ENCODE results near the gene BROX. TPM values are rescaled to one million over a fixed set of nuclear protein-coding genes. Genes with fewer than 3 reads are reported as not detected.
"Not testable (repeated sequence)": the region's sequence is repeated elsewhere in the genome, so short reads cannot be mapped to it uniquely, and the experiment has no call there.

BROX gene, protein sequence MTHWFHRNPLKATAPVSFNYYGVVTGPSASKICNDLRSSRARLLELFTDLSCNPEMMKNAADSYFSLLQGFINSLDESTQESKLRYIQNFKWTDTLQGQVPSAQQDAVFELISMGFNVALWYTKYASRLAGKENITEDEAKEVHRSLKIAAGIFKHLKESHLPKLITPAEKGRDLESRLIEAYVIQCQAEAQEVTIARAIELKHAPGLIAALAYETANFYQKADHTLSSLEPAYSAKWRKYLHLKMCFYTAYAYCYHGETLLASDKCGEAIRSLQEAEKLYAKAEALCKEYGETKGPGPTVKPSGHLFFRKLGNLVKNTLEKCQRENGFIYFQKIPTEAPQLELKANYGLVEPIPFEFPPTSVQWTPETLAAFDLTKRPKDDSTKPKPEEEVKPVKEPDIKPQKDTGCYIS
- 10 to 100 TPM; 56.8 to 79.8 TPM for total RNA-seq

DNA sequence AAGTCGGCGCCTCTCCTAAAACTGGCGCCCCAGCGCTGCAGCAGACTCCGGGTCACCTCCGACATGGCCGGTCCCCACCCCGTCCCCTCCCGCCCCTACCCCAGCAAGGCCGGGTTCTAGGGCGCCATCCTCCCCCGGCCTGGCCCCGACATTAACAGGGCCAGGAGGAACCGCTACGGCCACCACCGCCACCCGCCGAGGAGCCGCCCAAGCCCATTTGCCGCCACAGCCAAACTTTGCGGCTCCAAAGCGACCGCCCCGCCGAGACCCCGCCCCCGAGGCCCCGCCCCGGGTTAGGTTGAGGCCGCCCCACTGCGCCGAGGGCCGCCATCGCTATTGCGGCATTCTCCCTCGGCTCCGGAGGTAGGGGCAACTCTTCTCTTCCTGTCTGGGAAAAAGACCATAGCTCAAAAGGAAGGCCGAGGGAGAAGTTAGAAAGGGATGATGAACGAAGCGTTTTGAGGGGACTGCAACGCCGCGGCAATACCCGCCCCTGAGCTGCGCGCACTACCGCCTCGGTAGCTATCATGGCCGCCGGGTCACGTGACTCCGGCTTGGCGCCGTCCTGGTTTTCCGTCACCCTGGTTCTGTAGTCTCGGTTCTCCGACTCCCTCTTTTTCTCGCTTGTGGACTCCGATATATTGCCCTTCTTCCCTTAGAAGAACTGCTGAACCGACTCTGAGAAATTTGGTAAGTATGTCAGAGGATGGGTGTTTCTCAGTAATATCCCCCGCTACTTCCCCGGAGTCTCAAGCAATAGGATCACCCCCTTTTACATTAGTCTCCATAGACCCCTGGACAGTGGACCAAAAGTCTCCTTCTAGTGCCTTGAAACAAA is at the start of gene BROX, which contains the start of gene AIDA:
Gene BROX (plus strand): TSS at position 312 of the 838 bp plus-strand sequence. CDS start 3,136 bp downstream, outside the sequence.
Gene AIDA (minus strand): TSS at position 239 of the 838 bp plus-strand sequence. CDS start 174 bp downstream, at position 65.
- Histone ChIP-seq H3K27ac (peak within 1 kb of the TSS; percentile 98), H3K4me1 (no peaks in the 10 kb centered on the region), H3K36me3 (peaks cover under 1% of the 10 kb centered on the region), H3K9me3 (no peaks in the 10 kb centered on the region), H3K9ac (ENCODE audit: low read depth in 2 of 2, low read length in 2 of 2) (peak within 1 kb of the TSS; percentile 84 to 97), H3K4me3 (peak within 1 kb of the TSS; percentile 63), H3K27me3 (no peaks in the 10 kb centered on the region)
- TF ChIP-seq, protein P1, sequence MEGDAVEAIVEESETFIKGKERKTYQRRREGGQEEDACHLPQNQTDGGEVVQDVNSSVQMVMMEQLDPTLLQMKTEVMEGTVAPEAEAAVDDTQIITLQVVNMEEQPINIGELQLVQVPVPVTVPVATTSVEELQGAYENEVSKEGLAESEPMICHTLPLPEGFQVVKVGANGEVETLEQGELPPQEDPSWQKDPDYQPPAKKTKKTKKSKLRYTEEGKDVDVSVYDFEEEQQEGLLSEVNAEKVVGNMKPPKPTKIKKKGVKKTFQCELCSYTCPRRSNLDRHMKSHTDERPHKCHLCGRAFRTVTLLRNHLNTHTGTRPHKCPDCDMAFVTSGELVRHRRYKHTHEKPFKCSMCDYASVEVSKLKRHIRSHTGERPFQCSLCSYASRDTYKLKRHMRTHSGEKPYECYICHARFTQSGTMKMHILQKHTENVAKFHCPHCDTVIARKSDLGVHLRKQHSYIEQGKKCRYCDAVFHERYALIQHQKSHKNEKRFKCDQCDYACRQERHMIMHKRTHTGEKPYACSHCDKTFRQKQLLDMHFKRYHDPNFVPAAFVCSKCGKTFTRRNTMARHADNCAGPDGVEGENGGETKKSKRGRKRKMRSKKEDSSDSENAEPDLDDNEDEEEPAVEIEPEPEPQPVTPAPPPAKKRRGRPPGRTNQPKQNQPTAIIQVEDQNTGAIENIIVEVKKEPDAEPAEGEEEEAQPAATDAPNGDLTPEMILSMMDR (IDR thresholded peaks at IDR 0.05) = no peak
- peak; percentile 97 for DNase-seq
- intact Hi-C loops (cut with DNase I) = loop anchor here (5.0 kb wide), 1 partner anchor 60 kb away; no protein-coding TSS in a partner anchor

DNA sequence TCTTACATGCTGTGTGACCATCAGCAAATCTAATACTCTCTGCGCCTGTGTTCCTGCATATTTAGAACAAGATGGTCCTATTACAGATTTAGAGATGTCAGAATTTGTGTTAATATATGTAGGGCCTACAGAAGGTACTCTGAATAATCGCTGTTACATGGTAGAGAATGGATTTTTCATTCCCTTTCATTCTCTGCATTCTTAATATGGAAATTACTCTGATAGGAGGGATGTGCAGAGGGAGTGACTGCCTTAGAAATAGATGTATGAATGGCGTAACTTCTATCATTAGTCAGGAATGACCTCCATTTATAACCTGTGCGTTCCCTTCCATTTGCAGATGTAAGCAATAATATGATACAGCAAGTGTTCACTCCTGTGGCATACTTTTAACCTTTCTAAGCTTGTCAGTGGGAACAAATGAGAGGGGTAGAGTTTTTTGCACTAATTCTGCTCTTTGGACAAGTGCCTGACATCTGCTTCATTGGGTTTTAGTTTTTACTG is 48.9 kb upstream of the BROX start:
- Histone ChIP-seq H3K27me3 (no peaks in the 10 kb centered on the region), H3K36me3 (peaks cover 13% of the 10 kb centered on the region), H3K27ac (no peak overlapping the region), H3K9me3 (no peaks in the 10 kb centered on the region), H3K9ac (ENCODE audit: low read depth in 2 of 2, low read length in 2 of 2) (no peak overlapping the region), H3K4me1 (no peaks in the 10 kb centered on the region), H3K4me3 (no peak overlapping the region)
- DNase-seq = no peak
- TF ChIP-seq, protein P1 (IDR thresholded peaks at IDR 0.05) = no peak
- intact Hi-C loops (cut with DNase I) = loop anchor here (5.0 kb wide), 1 partner anchor 64 kb away; no protein-coding TSS in a partner anchor

DNA sequence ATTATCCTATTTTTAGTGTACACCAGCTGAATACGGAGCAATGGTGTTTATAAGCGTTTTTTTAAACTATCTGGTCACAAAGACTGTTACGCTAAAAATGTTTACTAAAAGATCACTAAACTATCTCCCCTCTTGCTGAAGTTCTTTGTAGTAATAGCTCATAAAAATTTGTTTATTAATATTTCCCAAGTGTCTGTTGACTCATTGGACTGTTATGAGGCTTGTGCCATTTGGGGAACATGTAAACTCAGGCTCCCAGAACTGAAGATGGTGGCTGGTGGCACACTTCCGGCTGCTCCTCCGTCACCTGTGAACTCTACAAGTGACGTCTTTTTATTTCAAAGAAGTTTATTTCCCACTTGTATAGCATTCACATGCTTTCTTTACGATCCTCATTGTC is 46.4 kb upstream of the BROX start:
- Histone ChIP-seq H3K9me3 (no peaks in the 10 kb centered on the region), H3K27me3 (no peaks in the 10 kb centered on the region), H3K4me1 (no peaks in the 10 kb centered on the region), H3K4me3 (no peak overlapping the region), H3K36me3 (peaks cover 13% of the 10 kb centered on the region), H3K27ac (no peak overlapping the region), H3K9ac (ENCODE audit: low read depth in 2 of 2, low read length in 2 of 2) (no peak overlapping the region)
- TF ChIP-seq, protein P1 (IDR thresholded peaks at IDR 0.05) = no peak
- intact Hi-C loops (cut with DNase I) = no loop called here
- no peak for DNase-seq

DNA sequence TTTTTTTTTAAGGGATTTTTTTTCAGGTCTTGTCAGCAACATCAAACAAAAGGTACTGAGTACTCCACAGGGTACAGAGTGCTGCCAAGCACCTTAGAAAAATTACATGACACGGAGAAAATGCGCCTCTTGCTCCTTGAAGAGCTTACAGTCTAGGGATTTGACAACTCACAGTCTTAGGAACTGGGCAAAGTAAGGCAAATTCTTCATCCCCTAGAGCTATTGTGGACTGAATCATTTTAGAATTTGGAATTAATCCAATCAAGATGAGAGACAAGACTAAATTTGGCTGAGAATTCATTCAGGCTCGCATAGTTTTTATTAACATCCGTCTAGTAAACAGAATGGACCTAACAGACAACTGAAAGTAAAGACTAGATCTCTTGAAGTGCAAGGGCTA is 44.2 kb upstream of the BROX start:
- H3K4me3 ChIP-seq; H3K9ac ChIP-seq (ENCODE audit: low read depth in 2 of 2, low read length in 2 of 2); DNase-seq; H3K27ac ChIP-seq; H3K9me3 ChIP-seq; H3K4me1 ChIP-seq; H3K27me3 ChIP-seq; intact Hi-C loops (cut with DNase I): not testable (repeated sequence)
- peaks cover 13% of the 10 kb centered on the region for H3K36me3 ChIP-seq

DNA sequence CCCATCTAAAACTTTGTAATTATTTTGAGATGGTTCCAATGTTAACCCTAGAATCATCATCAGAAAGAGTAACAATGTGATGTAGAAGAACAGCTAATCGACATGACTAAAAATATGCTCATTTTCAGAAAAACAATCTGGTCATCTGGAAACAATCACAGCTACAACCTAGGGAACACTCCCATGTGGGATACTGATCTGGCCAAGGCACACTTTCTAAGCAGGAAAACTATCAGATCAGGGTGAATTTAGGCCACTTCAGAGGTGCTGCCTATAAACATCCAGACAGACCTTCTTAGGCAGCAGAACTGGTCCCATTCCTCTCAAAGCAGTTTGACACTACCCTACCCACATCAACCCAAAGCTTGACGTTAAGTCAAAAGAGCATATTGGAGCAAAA is 43.3 kb upstream of the BROX start:
- H3K4me3 ChIP-seq; H3K36me3 ChIP-seq; H3K27ac ChIP-seq; H3K9ac ChIP-seq (ENCODE audit: low read depth in 2 of 2, low read length in 2 of 2); DNase-seq; H3K4me1 ChIP-seq; H3K9me3 ChIP-seq; intact Hi-C loops (cut with DNase I); H3K27me3 ChIP-seq: not testable (repeated sequence)

DNA sequence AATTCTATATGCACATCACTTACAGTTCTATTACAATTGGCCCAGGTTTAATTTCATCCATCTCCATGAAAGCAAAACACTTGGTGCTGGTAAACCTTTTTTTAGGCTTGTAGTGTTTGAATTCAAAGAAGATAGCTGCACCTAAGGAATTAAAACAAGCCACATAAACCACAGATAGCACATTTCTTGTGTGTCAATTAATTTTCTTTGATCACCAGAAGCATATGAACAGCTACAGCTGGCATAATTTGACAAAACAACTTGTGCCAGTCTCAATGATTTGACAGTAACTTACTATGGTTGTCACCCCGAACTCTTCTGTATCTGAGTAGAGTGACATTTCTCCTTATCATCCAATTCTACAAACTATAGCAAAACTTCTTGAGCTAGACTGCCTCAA is 42.3 kb upstream of the BROX start:
- no peak overlapping the region for H3K27ac ChIP-seq
- H3K27me3 ChIP-seq = no peaks in the 10 kb centered on the region
- H3K9ac ChIP-seq (ENCODE audit: low read depth in 2 of 2, low read length in 2 of 2) = no peak overlapping the region
- H3K36me3 ChIP-seq = no peaks in the 10 kb centered on the region
- no peak overlapping the region for H3K4me3 ChIP-seq
- intact Hi-C loops (cut with DNase I) = no loop called here
- TF ChIP-seq, protein P1 (IDR thresholded peaks at IDR 0.05) = no peak
- DNase-seq = no peak
- H3K4me1 ChIP-seq = no peaks in the 10 kb centered on the region
- no peaks in the 10 kb centered on the region for H3K9me3 ChIP-seq
